Adipocyte (in vitro differentiated cells): ENCODE data around the gene ACYP2.
"Not testable (repeated sequence)": the region's sequence is repeated elsewhere in the genome, so short reads cannot be mapped to it uniquely, and the experiment has no call there.

Source experiments
- DNase-seq: peaks from one replicate; pipeline ENCODE4 v3.0.0-alpha.2; 2015; ENCODE audit warnings: low read depth
- H3K27me3 ChIP-seq: replicated peaks from 2 replicates; pipeline ENCODE4 v1.7.0; 2013; ENCODE audit warnings: mild to moderate bottlenecking, low read length, moderate library complexity; ENCODE audit not compliant: control insufficient read depth, insufficient read depth
- H3K36me3 ChIP-seq: 2 replicates; pipeline ENCODE4 v1.7.0; 2013; ENCODE audit warnings: low read length, mild to moderate bottlenecking, moderate library complexity; ENCODE audit not compliant: control insufficient read depth, insufficient read depth, severe bottlenecking
- H3K4me1 ChIP-seq: 2 replicates; pipeline ENCODE4 v1.7.0; 2013; ENCODE audit warnings: mild to moderate bottlenecking, low read length, moderate library complexity; ENCODE audit not compliant: control insufficient read depth, insufficient read depth
- H3K4me3 ChIP-seq: 2 replicates; pipeline ENCODE4 v1.7.0; 2013; ENCODE audit warnings: mild to moderate bottlenecking, low read length, moderate library complexity
- H3K9ac ChIP-seq: 2 replicates; pipeline ENCODE4 v1.7.0; 2013; ENCODE audit warnings: mild to moderate bottlenecking, low read length, moderate library complexity
- H3K9me3 ChIP-seq: 2 replicates; pipeline ENCODE4 v1.7.0; 2013; ENCODE audit warnings: mild to moderate bottlenecking, low read length, moderate library complexity; ENCODE audit not compliant: control insufficient read depth

ACYP2 gene

GRCh38 chr2:54083445-54083844 lies 32.0 kb upstream of the ACYP2 start:
- no peak overlapping the region for H3K4me3 ChIP-seq
- DNase-seq, result no peak
- peaks cover 10% of the 10 kb centered on the region for H3K4me1 ChIP-seq
- no peak overlapping the region for H3K9ac ChIP-seq
- no peaks in the 10 kb centered on the region for H3K9me3 ChIP-seq
- H3K27me3 ChIP-seq, result no peaks in the 10 kb centered on the region
- no peaks in the 10 kb centered on the region for H3K36me3 ChIP-seq

DNA sequence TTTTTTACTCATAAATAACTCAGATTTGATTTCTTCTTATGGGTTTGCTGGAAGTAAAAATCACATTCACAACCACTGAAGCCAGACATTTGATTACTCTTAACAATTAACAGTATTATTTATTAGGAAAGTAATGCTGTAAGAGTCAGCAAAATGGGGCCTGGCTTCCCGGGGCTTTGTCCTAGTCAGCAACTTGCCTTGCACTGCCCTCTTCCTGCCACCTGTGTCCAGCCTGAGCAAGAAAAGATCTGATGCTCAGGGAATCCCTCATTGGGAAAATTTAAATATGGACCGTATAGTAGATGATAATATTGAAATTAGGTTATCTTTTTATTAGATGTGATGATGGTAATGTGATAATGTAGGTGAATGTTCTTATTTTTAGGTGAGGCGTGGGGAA lies 30.8 kb upstream of the ACYP2 start:
- H3K9me3 ChIP-seq, result no peaks in the 10 kb centered on the region
- DNase-seq, result peak; percentile 17
- peaks cover 15% of the 10 kb centered on the region for H3K4me1 ChIP-seq
- H3K4me3 ChIP-seq, result no peak overlapping the region
- H3K36me3 ChIP-seq, result no peaks in the 10 kb centered on the region
- no peaks in the 10 kb centered on the region for H3K27me3 ChIP-seq
- H3K9ac ChIP-seq, result no peak overlapping the region

DNA sequence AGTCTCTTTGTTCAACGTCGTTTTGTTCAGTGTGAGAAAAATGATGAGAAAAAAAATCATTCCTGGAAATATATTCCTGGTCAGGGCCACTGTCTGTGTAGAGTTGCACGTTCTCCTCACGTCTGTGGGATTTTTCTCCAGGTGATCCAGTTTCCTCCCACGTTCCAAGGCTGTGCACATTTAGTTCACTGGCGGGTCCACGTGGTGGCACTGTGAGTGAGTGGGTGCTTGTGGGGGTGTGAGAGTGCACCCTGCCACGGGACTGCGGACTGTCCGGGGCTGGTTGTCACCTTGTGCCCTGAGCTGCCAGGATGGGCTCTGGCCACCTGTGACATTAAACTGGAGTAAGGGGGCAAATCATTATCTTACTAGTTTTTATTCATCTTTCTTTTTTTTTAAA lies 30.3 kb upstream of the ACYP2 start:
- Histone ChIP-seq H3K9me3 (no peaks in the 10 kb centered on the region), H3K36me3 (no peaks in the 10 kb centered on the region), H3K4me1 (peaks cover 15% of the 10 kb centered on the region), H3K4me3 (no peak overlapping the region), H3K9ac (no peak overlapping the region), H3K27me3 (no peaks in the 10 kb centered on the region)
- DNase-seq, result no peak

DNA sequence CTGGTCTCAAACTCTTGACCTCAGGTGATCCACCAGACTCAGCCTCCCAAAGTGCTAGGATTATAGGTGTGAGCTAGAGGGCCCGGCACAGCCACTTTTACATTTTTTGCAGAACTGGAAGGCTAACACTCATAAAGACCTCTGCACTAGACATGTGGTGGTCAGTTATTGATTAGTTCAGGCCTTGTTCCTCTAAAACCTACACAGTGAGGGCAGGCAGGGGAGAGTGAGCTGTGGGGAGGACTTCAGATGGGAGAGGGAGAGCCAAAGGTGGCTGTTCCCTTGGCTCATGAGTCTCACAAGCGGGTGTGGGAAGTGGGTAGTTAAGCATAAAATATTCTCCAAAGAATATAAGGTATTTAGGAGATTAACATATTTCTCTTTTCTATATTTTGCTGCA lies 29.3 kb upstream of the ACYP2 start:
- Histone ChIP-seq H3K9ac (no peak overlapping the region), H3K9me3 (no peaks in the 10 kb centered on the region), H3K4me3 (no peak overlapping the region), H3K4me1 (peaks cover 15% of the 10 kb centered on the region), H3K36me3 (no peaks in the 10 kb centered on the region), H3K27me3 (no peaks in the 10 kb centered on the region)
- no peak for DNase-seq

GRCh38 chr2:54088191-54088634 lies 27.2 kb upstream of the ACYP2 start:
- Histone ChIP-seq H3K36me3 (no peaks in the 10 kb centered on the region), H3K4me1 (peaks cover 15% of the 10 kb centered on the region), H3K4me3 (peak overlapping the region; percentile 8), H3K27me3 (no peaks in the 10 kb centered on the region), H3K9ac (no peak overlapping the region), H3K9me3 (no peaks in the 10 kb centered on the region)
- peak; percentile 36 for DNase-seq

- Histone ChIP-seq H3K36me3 (no peaks in the 10 kb centered on the region), H3K27me3 (no peaks in the 10 kb centered on the region), H3K9me3 (no peaks in the 10 kb centered on the region), H3K4me1 (peaks cover 15% of the 10 kb centered on the region), H3K4me3 (no peak overlapping the region), H3K9ac (no peak overlapping the region)
- no peak for DNase-seq
These were observed 26.7 kb upstream of the ACYP2 start for GRCh38 chr2:54088719-54089118.

DNA sequence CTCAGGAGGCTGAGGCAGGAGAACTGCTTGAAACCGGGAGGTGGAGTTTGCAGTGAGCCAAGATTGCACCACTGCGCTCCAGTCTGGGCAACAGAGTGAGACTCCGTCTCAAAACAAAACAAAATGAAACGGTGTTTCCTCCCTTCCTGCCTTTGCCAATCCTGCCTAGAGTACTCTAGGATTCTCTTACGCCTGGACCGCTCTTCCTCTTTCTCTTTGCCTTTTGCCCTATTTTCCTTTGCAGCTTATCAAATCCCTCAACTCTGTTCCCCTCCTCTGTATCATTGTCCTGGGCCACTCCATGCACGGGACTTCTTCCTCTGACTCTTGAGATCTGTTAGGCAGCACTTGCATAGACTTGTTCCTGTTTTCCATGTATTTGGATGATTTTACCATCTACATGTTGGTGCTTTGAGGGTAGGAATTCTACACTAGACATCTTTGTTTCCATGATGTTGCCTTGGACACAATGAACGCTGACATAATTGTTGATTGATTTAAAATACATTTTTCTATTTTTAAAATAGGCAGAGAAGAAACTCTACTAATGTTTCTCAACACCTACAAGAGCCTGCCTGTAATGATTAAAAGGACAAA lies 24.8 kb upstream of the ACYP2 start:
- Histone ChIP-seq H3K36me3 (no peaks in the 10 kb centered on the region), H3K4me3 (no peak overlapping the region), H3K9ac (no peak overlapping the region), H3K4me1 (peaks cover 15% of the 10 kb centered on the region), H3K9me3 (no peaks in the 10 kb centered on the region), H3K27me3 (no peaks in the 10 kb centered on the region)
- DNase-seq, result no peak

DNA sequence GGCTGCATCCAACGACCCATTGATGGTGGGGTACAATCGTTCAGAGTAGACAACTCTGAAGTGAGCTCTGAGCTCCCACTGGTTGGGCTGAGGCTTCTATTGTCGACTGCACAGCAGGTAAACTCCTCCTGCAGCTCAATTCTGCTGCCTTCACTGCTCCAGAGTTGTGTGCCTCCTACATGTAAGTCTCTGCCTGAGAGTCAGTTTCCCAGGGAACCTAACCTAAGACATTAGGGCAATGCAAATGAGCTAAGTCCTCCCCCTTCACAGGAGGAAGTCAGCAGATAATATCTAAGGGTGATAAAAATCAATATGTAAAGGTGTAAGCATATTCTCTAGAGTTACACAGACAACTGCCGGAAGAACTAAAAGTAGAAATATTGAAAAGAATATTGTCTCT lies 22.5 kb upstream of the ACYP2 start:
- no peak overlapping the region for H3K4me3 ChIP-seq
- H3K9ac ChIP-seq, result no peak overlapping the region
- no peaks in the 10 kb centered on the region for H3K9me3 ChIP-seq
- peaks cover 10% of the 10 kb centered on the region for H3K4me1 ChIP-seq
- no peaks in the 10 kb centered on the region for H3K36me3 ChIP-seq
- no peaks in the 10 kb centered on the region for H3K27me3 ChIP-seq
- DNase-seq, result no peak

- H3K36me3 ChIP-seq, H3K4me1 ChIP-seq, H3K9ac ChIP-seq, DNase-seq, H3K27me3 ChIP-seq, H3K4me3 ChIP-seq, H3K9me3 ChIP-seq: not testable (repeated sequence)
These were observed 20.0 kb upstream of the ACYP2 start for GRCh38 chr2:54095406-54095805.

DNA sequence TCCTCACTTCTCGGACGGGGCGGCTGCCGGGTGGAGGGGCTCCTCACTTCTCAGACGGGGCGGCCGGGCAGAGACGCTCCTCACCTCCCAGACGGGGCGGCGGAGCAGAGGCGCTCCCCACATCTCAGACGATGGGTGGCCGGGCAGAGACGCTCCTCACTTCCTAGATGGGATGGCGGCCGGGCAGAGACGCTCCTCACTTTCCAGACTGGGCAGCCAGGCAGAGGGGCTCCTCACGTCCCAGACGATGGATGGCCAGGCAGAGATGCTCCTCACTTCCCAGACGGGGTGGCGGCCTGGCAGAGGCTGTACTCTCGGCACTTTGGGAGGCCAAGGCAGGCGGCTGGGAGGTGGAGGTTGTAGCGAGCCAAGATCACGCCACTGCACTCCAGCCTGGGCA lies 19.3 kb upstream of the ACYP2 start:
- H3K36me3 ChIP-seq, DNase-seq, H3K27me3 ChIP-seq, H3K9ac ChIP-seq, H3K9me3 ChIP-seq, H3K4me1 ChIP-seq, H3K4me3 ChIP-seq: not testable (repeated sequence)

- Histone ChIP-seq H3K36me3 (no peaks in the 10 kb centered on the region), H3K9ac (no peak overlapping the region), H3K4me3 (no peak overlapping the region), H3K4me1 (no peaks in the 10 kb centered on the region), H3K9me3 (no peaks in the 10 kb centered on the region), H3K27me3 (no peaks in the 10 kb centered on the region)
- no peak for DNase-seq
These were observed 18.3 kb upstream of the ACYP2 start for GRCh38 chr2:54097124-54097523.

- H3K9ac ChIP-seq, result no peak overlapping the region
- H3K9me3 ChIP-seq, result no peaks in the 10 kb centered on the region
- no peaks in the 10 kb centered on the region for H3K27me3 ChIP-seq
- peaks cover 13% of the 10 kb centered on the region for H3K4me1 ChIP-seq
- no peak overlapping the region for H3K4me3 ChIP-seq
- no peak for DNase-seq
- no peaks in the 10 kb centered on the region for H3K36me3 ChIP-seq
These were observed 16.0 kb upstream of the ACYP2 start for GRCh38 chr2:54099370-54099769.
